IMR-90 (cell line): ENCODE measurements around the gene B3GLCT. TPM values are rescaled to one million over a fixed set of nuclear protein-coding genes. Genes with fewer than 3 reads are reported as not detected.

Source experiments
- ATAC-seq: fragments of 200-7000 bp; cut with Tn5 transposase; 2 replicates; pipeline ENCODE4 v1.9.1; 2020; ENCODE audit warnings: low read depth, mild to moderate bottlenecking, moderate library complexity
- BruUV-seq: library from RNA; stranded (reverse); fragments of 400-500 nt; replicated peaks from 2 replicates; lab custom pipeline; 2021; lab: Mats Ljungman, UMichigan
- CTCF ChIA-PET: fragments of 300-600 bp; formaldehyde crosslinking; extraction: SDS; loops from one replicate; lab custom pipeline; 2021; ENCODE audit warnings: antibody characterized with exemption; lab: Yijun Ruan, JAX
- POLR2A ChIA-PET: fragments of 300-600 bp; sonication (Branson Sonifier 250); formaldehyde crosslinking; loops from one replicate; lab custom pipeline; 2022; ENCODE audit warnings: antibody characterized with exemption; ENCODE audit not compliant: unreplicated experiment; lab: Charles Lee
- DNase-seq: peaks from one replicate; pipeline ENCODE4 v3.0.0; 2013
- H2AFZ ChIP-seq: replicated peaks from 2 replicates; pipeline ENCODE3; 2013; ENCODE audit warnings: low read length, mild to moderate bottlenecking; ENCODE audit not compliant: poor library complexity
- H2AK5ac ChIP-seq: 2 replicates; pipeline ENCODE4 v1.6.1; 2013; ENCODE audit warnings: low read depth, low read length, inconsistent platforms
- H2AK9ac ChIP-seq: replicated peaks from 2 replicates; pipeline ENCODE3; 2013; ENCODE audit warnings: mild to moderate bottlenecking, low read depth, low read length, moderate library complexity; ENCODE audit not compliant: poor library complexity
- H2BK120ac ChIP-seq: 2 replicates; pipeline ENCODE4 v1.6.1; 2013; ENCODE audit warnings: low read depth, low read length, inconsistent platforms
- H2BK15ac ChIP-seq: 3 replicates; pipeline ENCODE4 v1.6.1; 2013; ENCODE audit warnings: low read depth, low read length, inconsistent platforms
- H2BK20ac ChIP-seq: 2 replicates; pipeline ENCODE4 v1.6.1; 2013; ENCODE audit warnings: low read depth, mild to moderate bottlenecking, inconsistent platforms, low read length, moderate library complexity
- H2BK5ac ChIP-seq: 2 replicates; pipeline ENCODE4 v1.6.1; 2013; ENCODE audit warnings: mild to moderate bottlenecking, low read depth, low read length, inconsistent platforms; ENCODE audit not compliant: poor library complexity, severe bottlenecking
- H3K14ac ChIP-seq: replicated peaks from 2 replicates; pipeline ENCODE4 v1.6.1; 2013; ENCODE audit warnings: low read depth, low read length, inconsistent platforms
- H3K18ac ChIP-seq: 2 replicates; pipeline ENCODE4 v1.6.1; 2013; ENCODE audit warnings: low read depth, low read length, control low read depth
- H3K23ac ChIP-seq: 2 replicates; pipeline ENCODE4 v1.6.1; 2013; ENCODE audit warnings: low read depth, low read length, inconsistent platforms
- H3K27ac ChIP-seq: 2 replicates; pipeline ENCODE4 v1.5.1; 2013; ENCODE audit warnings: mild to moderate bottlenecking, control low read depth, low read length; ENCODE audit not compliant: insufficient read depth
- H3K27me3 ChIP-seq: 2 replicates; pipeline ENCODE4 v1.6.1; 2013; ENCODE audit warnings: low read length; ENCODE audit not compliant: control insufficient read depth, insufficient read depth
- H3K36me3 ChIP-seq: 2 replicates; pipeline ENCODE4 v1.6.1; 2013; ENCODE audit warnings: low read length, mixed read lengths; ENCODE audit not compliant: control insufficient read depth, insufficient read depth
- H3K4ac ChIP-seq: 2 replicates; pipeline ENCODE4 v1.6.1; 2013; ENCODE audit warnings: low read depth, low read length, inconsistent platforms
- H3K4me1 ChIP-seq: 2 replicates; pipeline ENCODE4 v1.6.1; 2013; ENCODE audit warnings: low read length, mixed read lengths; ENCODE audit not compliant: control insufficient read depth, insufficient read depth
- H3K4me2 ChIP-seq: 2 replicates; pipeline ENCODE4 v1.6.1; 2013; ENCODE audit warnings: low read depth, mild to moderate bottlenecking, control low read depth, low read length, moderate library complexity
- H3K4me3 ChIP-seq: 2 replicates; pipeline ENCODE4 v1.5.1; 2013; ENCODE audit warnings: low read depth, mild to moderate bottlenecking, control low read depth, low read length, moderate library complexity; ENCODE audit not compliant: insufficient read depth
- H3K56ac ChIP-seq: 2 replicates; pipeline ENCODE4 v1.6.1; 2013; ENCODE audit warnings: low read length, inconsistent platforms; ENCODE audit not compliant: insufficient read depth; ENCODE audit errors: extremely low read depth
- H3K79me1 ChIP-seq, 2 experiments: 2 replicates each; pipeline ENCODE4 v1.6.1; 2013; ENCODE audit warnings: low read length in 2 of 2, inconsistent platforms in 1 of 2, low read depth in 1 of 2
- H3K9ac ChIP-seq: 2 replicates; pipeline ENCODE4 v1.6.1; 2013; ENCODE audit warnings: low read depth, low read length, control low read depth
- H3K9me1 ChIP-seq: 2 replicates; pipeline ENCODE4 v1.6.1; 2013; ENCODE audit warnings: low read length, inconsistent platforms; ENCODE audit not compliant: insufficient read depth
- H3K9me3 ChIP-seq: 2 replicates; pipeline ENCODE4 v1.6.1; 2013; ENCODE audit warnings: low read length; ENCODE audit not compliant: control insufficient read depth, insufficient read depth
- H4K20me1 ChIP-seq: 2 replicates; pipeline ENCODE4 v1.6.1; 2013; ENCODE audit warnings: low read length, inconsistent platforms; ENCODE audit not compliant: insufficient read depth
- H4K5ac ChIP-seq: 2 replicates; pipeline ENCODE4 v1.6.1; 2013; ENCODE audit warnings: mild to moderate bottlenecking, low read depth, low read length, control low read depth
- H4K8ac ChIP-seq, 2 experiments: 2 replicates each; pipeline ENCODE4 v1.6.1; 2013; ENCODE audit warnings: low read depth in 2 of 2, low read length in 2 of 2, control low read depth in 1 of 2, inconsistent platforms in 1 of 2
- H4K91ac ChIP-seq: 2 replicates; pipeline ENCODE4 v1.6.1; 2013; ENCODE audit warnings: low read depth, low read length, inconsistent platforms; ENCODE audit not compliant: insufficient read depth
- CEBPB ChIP-seq: IDR thresholded peaks from 2 replicates; pipeline ENCODE4 v1.6.1; 2012; ENCODE audit warnings: low read depth, low read length, improper control_type of control experiment
- CHD1 ChIP-seq: IDR thresholded peaks from 2 replicates; pipeline ENCODE4 v1.6.1; 2012; ENCODE audit warnings: low read depth, low read length, improper control_type of control experiment
- CTCF ChIP-seq: conservative IDR thresholded peaks from 2 replicates; pipeline ENCODE4 v1.5.1; 2012; ENCODE audit warnings: mild to moderate bottlenecking, low read depth, low read length, improper control_type of control experiment
- MAFK ChIP-seq: IDR thresholded peaks from 2 replicates; pipeline ENCODE4 v1.6.1; 2012; ENCODE audit warnings: low read depth, low read length, improper control_type of control experiment
- MAZ ChIP-seq: IDR thresholded peaks from 2 replicates; pipeline ENCODE4 v1.6.1; 2012; ENCODE audit warnings: low read depth, mild to moderate bottlenecking, low read length, improper control_type of control experiment, moderate library complexity, borderline replicate concordance
- MXI1 ChIP-seq: IDR thresholded peaks from 2 replicates; pipeline ENCODE4 v1.6.1; 2012; ENCODE audit warnings: low read depth, mild to moderate bottlenecking, low read length, moderate library complexity, borderline replicate concordance
- POLR2A ChIP-seq: IDR thresholded peaks from 2 replicates; pipeline ENCODE4 v1.6.1; 2012; ENCODE audit warnings: mild to moderate bottlenecking, low read depth, low read length
- RAD21 ChIP-seq: IDR thresholded peaks from 2 replicates; pipeline ENCODE4 v1.6.1; 2012; ENCODE audit warnings: low read length, improper control_type of control experiment
- RFX5 ChIP-seq: IDR thresholded peaks from 2 replicates; pipeline ENCODE4 v1.8.0; 2012; ENCODE audit warnings: low read depth, mild to moderate bottlenecking, low read length, moderate library complexity
- SMC3 ChIP-seq: fragments of 150-350 bp; IDR thresholded peaks from 2 replicates; pipeline ENCODE4 v1.6.1; 2016; ENCODE audit warnings: low read depth, mild to moderate bottlenecking, antibody characterized with exemption, low read length, moderate library complexity
- WGBS, 2 experiments: methylation state at CpG; one replicate each; pipeline versions ENCODE4 v1.1.5 to v1.1.7; 2013; ENCODE audit warnings: missing lambda C conversion rate in 2 of 2; ENCODE audit not compliant: insufficient read length in 1 of 2; ENCODE audit errors: extremely low coverage in 2 of 2; 5-methylcytosine and 5-hydroxymethylcytosine counted together
- dilution Hi-C: fragments of 300-500 bp; cut with HindIII; formaldehyde crosslinking; loops from one replicate; pipeline ENCODE4 v1.14.3; 2018; ENCODE audit warnings: low sequenced_read_pairs; ENCODE audit not compliant: unreplicated experiment
- in situ Hi-C: fragments of 300-500 bp; cut with MboI; formaldehyde crosslinking; loops from 3 replicates; pipeline ENCODE4 v1.14.3; 2019; ENCODE audit warnings: low sequenced_read_pairs, inconsistent platforms, mixed read lengths
- intact Hi-C: fragments of 100-400 bp; cut with micrococcal nuclease; formaldehyde crosslinking; loops from 2 replicates; pipeline ENCODE4 v1.10.0; 2022
- polyA plus RNA-seq, 3 experiments: library from polyadenylated mRNA; depleted of rRNA; stranded (reverse); fragments of >200 nt; gene quantifications; 2 replicates each; pipeline ENCODE4 v1.2.3, GENCODE V29; 2012; ENCODE audit warnings: low replicate concordance in 1 of 3
- total RNA-seq: library from RNA; depleted of rRNA; stranded (reverse); fragments of >200 nt; gene quantifications from 2 replicates; pipeline ENCODE4 v1.2.3, GENCODE V29; 2012
- TF ChIP-seq, protein P1 (sequence below): fragments of 150-350 bp; IDR thresholded peaks from 2 replicates; pipeline ENCODE4 v1.6.1; 2017; ENCODE audit warnings: mild to moderate bottlenecking, antibody characterized with exemption, low read length, low read depth

B3GLCT gene
- total and polyA plus RNA-seq, 2 of the 4 experiments (the other 2 are of a cell fraction): 2.0 to 4.5 TPM

- H2BK20ac ChIP-seq: no peak overlapping the region
- no peak overlapping the region for H2BK15ac ChIP-seq
- WGBS, 2 experiments: no CpG with 5 or more reads among the region's 7 CpGs
- intact Hi-C loops: no loop called here
- H2BK5ac ChIP-seq: no peak overlapping the region
- no peak overlapping the region for H3K4me3 ChIP-seq
- no peak overlapping the region for H3K56ac ChIP-seq
- no peaks in the 10 kb centered on the region for H3K79me1 ChIP-seq
- H3K14ac ChIP-seq: no peak overlapping the region
- H4K8ac ChIP-seq: no peak overlapping the region
- BruUV-seq: no TSS peak
- H2AFZ ChIP-seq: no peak overlapping the region
- no peak overlapping the region for H3K23ac ChIP-seq
- H2BK120ac ChIP-seq: no peak overlapping the region
- no peak for DNase-seq
- no peak overlapping the region for H4K91ac ChIP-seq
- H4K5ac ChIP-seq: no peak overlapping the region
- H3K4ac ChIP-seq: no peak overlapping the region
- H3K9ac ChIP-seq: no peak overlapping the region
- no peak for ATAC-seq
- POLR2A ChIA-PET: no interaction called here
- no peaks in the 10 kb centered on the region for H3K9me3 ChIP-seq
- H4K20me1 ChIP-seq: no peaks in the 10 kb centered on the region
- no peak overlapping the region for H3K4me2 ChIP-seq
- no peak for TF ChIP-seq MAZ
- TF ChIP-seq RFX5: no peak
- TF ChIP-seq CHD1: no peak
- no peak for TF ChIP-seq SMC3
- TF ChIP-seq CEBPB: no peak
- TF ChIP-seq POLR2A: no peak
- TF ChIP-seq MXI1: no peak
- TF ChIP-seq, protein P1, sequence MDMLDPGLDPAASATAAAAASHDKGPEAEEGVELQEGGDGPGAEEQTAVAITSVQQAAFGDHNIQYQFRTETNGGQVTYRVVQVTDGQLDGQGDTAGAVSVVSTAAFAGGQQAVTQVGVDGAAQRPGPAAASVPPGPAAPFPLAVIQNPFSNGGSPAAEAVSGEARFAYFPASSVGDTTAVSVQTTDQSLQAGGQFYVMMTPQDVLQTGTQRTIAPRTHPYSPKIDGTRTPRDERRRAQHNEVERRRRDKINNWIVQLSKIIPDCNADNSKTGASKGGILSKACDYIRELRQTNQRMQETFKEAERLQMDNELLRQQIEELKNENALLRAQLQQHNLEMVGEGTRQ: no peak
- no peak for TF ChIP-seq MAFK
- no peak for TF ChIP-seq RAD21
- no peak for TF ChIP-seq CTCF
- CTCF ChIA-PET: interaction anchor here (0.7 kb wide), 1 partner anchor 51 kb away, joined by 3 read pairs; no protein-coding TSS in a partner anchor
- H3K4me1 ChIP-seq: no peaks in the 10 kb centered on the region
- H2AK9ac ChIP-seq: no peak overlapping the region
- dilution Hi-C loops: no loop called here
- H3K27ac ChIP-seq: no peak overlapping the region
- H3K18ac ChIP-seq: no peak overlapping the region
- no peak overlapping the region for H2AK5ac ChIP-seq
- H3K9me1 ChIP-seq: no peaks in the 10 kb centered on the region
- in situ Hi-C loops: no loop called here
- H3K27me3 ChIP-seq: peaks cover 11% of the 10 kb centered on the region
- H3K36me3 ChIP-seq: no peaks in the 10 kb centered on the region
Observed at GRCh38 chr13:31184981-31185645, 14.7 kb upstream of the B3GLCT start.
